Measurements from ENCODE around the gene USP17L13.
"Not testable (repeated sequence)": the region's sequence is repeated elsewhere in the genome, so short reads cannot be mapped to it uniquely, and the experiment has no call there.

USP17L13 gene, protein sequence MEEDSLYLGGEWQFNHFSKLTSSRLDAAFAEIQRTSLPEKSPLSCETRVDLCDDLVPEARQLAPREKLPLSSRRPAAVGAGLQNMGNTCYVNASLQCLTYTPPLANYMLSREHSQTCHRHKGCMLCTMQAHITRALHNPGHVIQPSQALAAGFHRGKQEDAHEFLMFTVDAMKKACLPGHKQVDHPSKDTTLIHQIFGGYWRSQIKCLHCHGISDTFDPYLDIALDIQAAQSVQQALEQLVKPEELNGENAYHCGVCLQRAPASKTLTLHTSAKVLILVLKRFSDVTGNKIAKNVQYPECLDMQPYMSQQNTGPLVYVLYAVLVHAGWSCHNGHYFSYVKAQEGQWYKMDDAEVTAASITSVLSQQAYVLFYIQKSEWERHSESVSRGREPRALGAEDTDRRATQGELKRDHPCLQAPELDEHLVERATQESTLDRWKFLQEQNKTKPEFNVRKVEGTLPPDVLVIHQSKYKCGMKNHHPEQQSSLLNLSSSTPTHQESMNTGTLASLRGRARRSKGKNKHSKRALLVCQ

DNA sequence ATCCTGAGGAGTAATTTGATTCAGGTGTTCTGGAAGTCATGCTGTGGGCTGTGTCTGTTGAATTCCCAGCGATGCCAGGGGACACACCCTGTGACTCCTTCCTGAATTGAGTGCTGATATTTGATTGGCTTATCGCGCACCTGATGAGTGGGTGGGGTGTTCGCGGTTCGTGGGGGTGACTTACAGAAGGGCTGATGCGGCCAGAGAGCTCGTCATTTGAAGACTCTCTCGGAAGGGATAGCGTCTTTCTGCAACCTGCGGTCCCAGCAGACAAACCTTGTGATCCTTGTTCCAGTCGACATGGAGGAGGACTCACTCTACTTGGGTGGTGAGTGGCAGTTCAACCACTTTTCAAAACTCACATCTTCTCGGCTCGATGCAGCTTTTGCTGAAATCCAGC lies at the start of gene USP17L13:
Gene USP17L13, plus strand, starts transcription at position 301 of the 400 bp plus-strand sequence. Its CDS starts 0 bp downstream, at position 301.
- not testable (repeated sequence) for DNase-seq

- DNase-seq: not testable (repeated sequence)
Observed at GRCh38 chr4:9210357-9210756, 14.3 kb upstream of the USP17L13 start, which contains the start of gene USP17L10. TSS of gene USP17L10 (plus strand) at chr4:9210657. CDS start at chr4:9210657, 0 bp downstream.

DNA sequence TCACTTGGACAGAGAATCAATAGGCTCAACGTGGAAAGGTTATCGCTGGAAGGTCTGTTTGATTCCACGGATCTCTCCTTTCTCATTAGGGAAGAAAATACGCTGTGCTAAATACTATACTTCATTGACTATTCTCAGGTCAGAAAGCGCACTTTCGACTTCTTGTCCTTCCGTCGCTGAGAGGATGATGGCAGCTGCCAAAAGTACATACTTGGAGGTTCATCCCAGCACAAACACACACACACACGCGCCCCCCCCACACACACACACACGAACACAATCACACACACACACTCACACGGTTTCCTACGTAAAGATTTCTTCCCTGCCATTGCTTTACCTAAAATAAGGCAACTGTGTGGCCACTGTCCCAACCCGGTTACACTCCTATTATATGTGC lies 10.0 kb upstream of the USP17L13 start:
- DNase-seq: not testable (repeated sequence)

DNA sequence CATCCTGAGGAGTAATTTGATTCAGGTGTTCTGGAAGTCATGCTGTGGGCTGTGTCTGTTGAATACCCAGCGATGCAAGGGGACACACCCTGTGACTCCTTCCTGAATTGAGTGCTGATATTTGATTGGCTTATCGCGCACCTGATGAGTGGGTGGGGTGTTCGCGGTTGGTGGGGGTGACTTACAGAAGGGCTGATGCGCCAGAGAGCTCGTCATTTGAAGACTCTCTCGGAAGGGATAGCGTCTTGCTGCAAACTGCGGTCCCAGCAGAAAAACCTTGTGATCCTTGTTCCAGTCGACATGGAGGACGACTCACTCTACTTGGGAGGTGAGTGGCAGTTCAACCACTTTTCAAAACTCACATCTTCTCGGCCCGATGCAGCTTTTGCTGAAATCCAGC lies 9.6 kb upstream of the USP17L13 start, which contains the start of gene USP17L11:
Gene USP17L11, plus strand, starts transcription at position 301 of the 400 bp plus-strand sequence. Its CDS starts 0 bp downstream, at position 301.
- DNase-seq: not testable (repeated sequence)

GRCh38 chr4:9219852-9220251 lies 4.8 kb upstream of the USP17L13 start, which contains the start of gene USP17L12:
TSS of gene USP17L12 (plus strand) at chr4:9220152. CDS start at chr4:9220152, 0 bp downstream.
- not testable (repeated sequence) for DNase-seq

DNA sequence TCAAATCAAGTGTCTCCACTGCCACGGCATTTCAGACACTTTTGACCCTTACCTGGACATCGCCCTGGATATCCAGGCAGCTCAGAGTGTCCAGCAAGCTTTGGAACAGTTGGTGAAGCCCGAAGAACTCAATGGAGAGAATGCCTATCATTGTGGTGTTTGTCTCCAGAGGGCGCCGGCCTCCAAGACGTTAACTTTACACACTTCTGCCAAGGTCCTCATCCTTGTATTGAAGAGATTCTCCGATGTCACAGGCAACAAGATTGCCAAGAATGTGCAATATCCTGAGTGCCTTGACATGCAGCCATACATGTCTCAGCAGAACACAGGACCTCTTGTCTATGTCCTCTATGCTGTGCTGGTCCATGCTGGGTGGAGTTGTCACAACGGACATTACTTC lies 5.6 kb downstream of the USP17L13 start:
- not testable (repeated sequence) for DNase-seq

GRCh38 chr4:9234085-9234484 lies 9.4 kb downstream of the USP17L13 start, which contains the start of gene USP17L15:
TSS of gene USP17L15 (plus strand) at chr4:9234385. CDS start at chr4:9234385, 0 bp downstream.
- DNase-seq: not testable (repeated sequence)

DNA sequence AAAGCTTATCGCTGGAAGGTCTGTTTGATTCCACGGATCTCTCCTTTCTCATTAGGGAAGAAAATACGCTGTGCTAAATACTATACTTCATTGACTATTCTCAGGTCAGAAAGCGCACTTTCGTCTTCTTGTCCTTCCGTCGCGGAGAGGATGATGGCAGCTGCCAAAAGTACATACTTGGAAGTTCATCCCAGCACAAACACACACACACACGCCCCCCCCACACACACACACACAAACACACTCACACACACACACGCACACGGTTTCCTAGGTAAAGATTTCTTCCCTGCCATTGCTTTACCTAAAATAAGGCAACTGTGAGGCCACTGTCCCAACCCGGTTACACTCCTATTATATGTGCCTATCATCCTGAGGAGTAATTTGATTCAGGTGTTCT lies 13.8 kb downstream of the USP17L13 start:
- not testable (repeated sequence) for DNase-seq

GRCh38 chr4:9243579-9243978 lies 18.9 kb downstream of the USP17L13 start, which contains the start of gene USP17L17:
TSS of gene USP17L17 (plus strand) at chr4:9243879. CDS start at chr4:9243879, 0 bp downstream.
- DNase-seq: not testable (repeated sequence)

- DNase-seq: not testable (repeated sequence)
Observed at GRCh38 chr4:9247953-9248680, 23.4 kb downstream of the USP17L13 start, which contains the start of gene USP17L18. TSS of gene USP17L18 (plus strand) at chr4:9248630. CDS start at chr4:9248630, 0 bp downstream.

- DNase-seq: not testable (repeated sequence)
Observed at GRCh38 chr4:9253078-9253477, 28.4 kb downstream of the USP17L13 start, which contains the start of gene USP17L19. TSS of gene USP17L19 (plus strand) at chr4:9253378. CDS start at chr4:9253378, 0 bp downstream.

DNA sequence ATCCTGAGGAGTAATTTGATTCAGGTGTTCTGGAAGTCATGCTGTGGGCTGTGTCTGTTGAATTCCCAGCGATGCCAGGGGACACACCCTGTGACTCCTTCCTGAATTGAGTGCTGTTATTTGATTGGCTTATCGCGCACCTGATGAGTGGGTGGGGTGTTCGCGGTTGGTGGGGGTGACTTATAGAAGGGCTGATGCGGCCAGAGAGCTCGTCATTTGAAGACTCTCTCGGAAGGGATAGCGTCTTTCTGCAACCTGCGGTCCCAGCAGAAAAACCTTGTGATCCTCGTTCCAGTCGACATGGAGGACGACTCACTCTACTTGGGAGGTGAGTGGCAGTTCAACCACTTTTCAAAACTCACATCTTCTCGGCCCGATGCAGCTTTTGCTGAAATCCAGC lies 33.1 kb downstream of the USP17L13 start, which contains the start of gene USP17L20:
Gene USP17L20, plus strand, starts transcription at position 301 of the 400 bp plus-strand sequence. Its CDS starts 0 bp downstream, at position 301.
- not testable (repeated sequence) for DNase-seq

GRCh38 chr4:9262572-9262971 lies 37.9 kb downstream of the USP17L13 start, which contains the start of gene USP17L21:
TSS of gene USP17L21 (plus strand) at chr4:9262872. CDS start at chr4:9262872, 0 bp downstream.
- DNase-seq: not testable (repeated sequence)

DNA sequence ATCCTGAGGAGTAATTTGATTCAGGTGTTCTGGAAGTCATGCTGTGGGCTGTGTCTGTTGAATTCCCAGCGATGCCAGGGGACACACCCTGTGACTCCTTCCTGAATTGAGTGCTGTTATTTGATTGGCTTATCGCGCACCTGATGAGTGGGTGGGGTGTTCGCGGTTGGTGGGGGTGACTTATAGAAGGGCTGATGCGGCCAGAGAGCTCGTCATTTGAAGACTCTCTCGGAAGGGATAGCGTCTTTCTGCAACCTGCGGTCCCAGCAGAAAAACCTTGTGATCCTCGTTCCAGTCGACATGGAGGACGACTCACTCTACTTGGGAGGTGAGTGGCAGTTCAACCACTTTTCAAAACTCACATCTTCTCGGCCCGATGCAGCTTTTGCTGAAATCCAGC lies 42.6 kb downstream of the USP17L13 start, which contains the start of gene USP17L22:
Gene USP17L22, plus strand, starts transcription at position 301 of the 400 bp plus-strand sequence. Its CDS starts 0 bp downstream, at position 301.
- DNase-seq: not testable (repeated sequence)

GRCh38 chr4:9271719-9272118 lies 47.0 kb downstream of the USP17L13 start:
- not testable (repeated sequence) for DNase-seq

Measured in islet precursor cell (in vitro differentiated cells).